Mesenchymal stem cell (in vitro differentiated cells and primary cell): ENCODE measurements around the gene MDM2.

Source experiments
- DNase-seq: peaks from one replicate; pipeline ENCODE4 v3.0.0-alpha.2; 2013
- H2AFZ ChIP-seq: one replicate; pipeline ENCODE4 v1.6.1; 2013; ENCODE audit warnings: low read depth, mild to moderate bottlenecking, control low read depth, inconsistent platforms, low read length, moderate library complexity
- H2AK5ac ChIP-seq: 2 replicates; pipeline ENCODE4 v1.6.1; 2013; ENCODE audit warnings: low read length, moderate library complexity, mild to moderate bottlenecking, inconsistent platforms; ENCODE audit not compliant: severe bottlenecking
- H2BK120ac ChIP-seq: one replicate; pipeline ENCODE4 v1.6.1; 2013; ENCODE audit warnings: low read depth, mild to moderate bottlenecking, inconsistent platforms, low read length, moderate library complexity
- H2BK12ac ChIP-seq, 2 experiments: one replicate each; pipeline ENCODE4 v1.6.1; 2013; ENCODE audit warnings: inconsistent platforms in 2 of 2, low read length in 2 of 2, mild to moderate bottlenecking in 2 of 2, moderate library complexity in 2 of 2, control low read depth in 1 of 2
- H2BK15ac ChIP-seq: one replicate; pipeline ENCODE4 v1.6.1; 2013; ENCODE audit warnings: mild to moderate bottlenecking, low read depth, inconsistent platforms; ENCODE audit not compliant: poor library complexity, severe bottlenecking
- H2BK5ac ChIP-seq: 2 replicates; pipeline ENCODE4 v1.6.1; 2013; ENCODE audit warnings: low read depth, mild to moderate bottlenecking, low read length, control low read depth, inconsistent platforms; ENCODE audit not compliant: poor library complexity, severe bottlenecking
- H3K14ac ChIP-seq, 2 experiments: one replicate each; pipeline ENCODE4 v1.6.1; 2013; ENCODE audit warnings: inconsistent platforms in 2 of 2, low read length in 2 of 2, control low read depth in 1 of 2, mild to moderate bottlenecking in 1 of 2, moderate library complexity in 1 of 2
- H3K18ac ChIP-seq, 2 experiments: one replicate each; pipeline ENCODE4 v1.6.1; 2013; ENCODE audit warnings: inconsistent platforms in 2 of 2, low read length in 2 of 2, control low read depth in 1 of 2, low read depth in 1 of 2, mild to moderate bottlenecking in 1 of 2
- H3K23ac ChIP-seq, 2 experiments: one replicate each; pipeline ENCODE4 v1.6.1; 2013; ENCODE audit warnings: inconsistent platforms in 2 of 2, low read length in 2 of 2, mild to moderate bottlenecking in 2 of 2, moderate library complexity in 2 of 2, control low read depth in 1 of 2
- H3K27ac ChIP-seq: 2 replicates; pipeline ENCODE4 v1.5.1; 2013; ENCODE audit warnings: mild to moderate bottlenecking, moderate library complexity, low read length, control low read depth, inconsistent platforms; ENCODE audit not compliant: poor library complexity, severe bottlenecking
- H3K27me3 ChIP-seq, 2 experiments: 2 replicates each; pipeline versions ENCODE4 v1.6.1 to v1.7.0; 2013; ENCODE audit warnings: low read length in 2 of 2, mild to moderate bottlenecking in 2 of 2, moderate library complexity in 2 of 2, control low read depth in 1 of 2, inconsistent platforms in 1 of 2; ENCODE audit not compliant: control insufficient read depth in 1 of 2, insufficient read depth in 1 of 2
- H3K36me3 ChIP-seq, 2 experiments: 2 replicates each; pipeline versions ENCODE4 v1.6.1 to v1.7.0; 2013; ENCODE audit warnings: low read length in 2 of 2, control low read depth in 1 of 2, inconsistent platforms in 1 of 2, low read depth in 1 of 2, mild to moderate bottlenecking in 1 of 2; ENCODE audit not compliant: insufficient read depth in 2 of 2, control insufficient read depth in 1 of 2
- H3K4ac ChIP-seq, 2 experiments: one replicate each; pipeline ENCODE4 v1.6.1; 2013; ENCODE audit warnings: inconsistent platforms in 2 of 2, low read length in 2 of 2, mild to moderate bottlenecking in 2 of 2, moderate library complexity in 2 of 2, control low read depth in 1 of 2, low read depth in 1 of 2
- H3K4me1 ChIP-seq: 2 replicates; pipeline ENCODE4 v1.6.1; 2013; ENCODE audit warnings: low read depth, low read length, control low read depth; ENCODE audit not compliant: control insufficient read depth, insufficient read depth
- H3K4me2 ChIP-seq: 2 replicates; pipeline ENCODE4 v1.6.1; 2013; ENCODE audit warnings: low read length, mild to moderate bottlenecking, inconsistent platforms; ENCODE audit not compliant: poor library complexity, severe bottlenecking
- H3K4me3 ChIP-seq, 2 experiments: 2 replicates each; pipeline versions ENCODE4 v1.5.1 to v1.7.0; 2013; ENCODE audit warnings: low read length in 2 of 2, mild to moderate bottlenecking in 2 of 2, control low read depth in 1 of 2, low read depth in 1 of 2; ENCODE audit not compliant: insufficient read depth in 1 of 2
- H3K79me1 ChIP-seq: replicated peaks from 2 replicates; pipeline ENCODE4 v1.6.1; 2013; ENCODE audit warnings: mild to moderate bottlenecking, control low read depth, low read length, inconsistent platforms; ENCODE audit not compliant: poor library complexity, severe bottlenecking
- H3K9ac ChIP-seq: 2 replicates; pipeline ENCODE4 v1.7.0; 2013; ENCODE audit warnings: mild to moderate bottlenecking, low read length, moderate library complexity
- H3K9me3 ChIP-seq: 2 replicates; pipeline ENCODE4 v1.7.0; 2013; ENCODE audit warnings: mild to moderate bottlenecking, low read length; ENCODE audit not compliant: control insufficient read depth
- H4K8ac ChIP-seq: one replicate; pipeline ENCODE4 v1.6.1; 2013; ENCODE audit warnings: inconsistent platforms, mild to moderate bottlenecking, low read length, moderate library complexity
- H4K91ac ChIP-seq: one replicate; pipeline ENCODE4 v1.6.1; 2013; ENCODE audit warnings: mild to moderate bottlenecking, low read length, inconsistent platforms
- WGBS: methylation state at CpG from one replicate; pipeline ENCODE4 v1.1.7; 2013; ENCODE audit warnings: mixed read lengths; 5-methylcytosine and 5-hydroxymethylcytosine counted together

MDM2 gene

GRCh38 chr12:68878846-68879245, 70.9 kb downstream of the MDM2 start:
- Histone ChIP-seq H2AFZ (no peak overlapping the region), H2BK5ac (no peak overlapping the region), H3K23ac (no peak overlapping the region), H3K4ac (no peak overlapping the region), H2AK5ac (no peak overlapping the region), H2BK15ac (no peak overlapping the region), H2BK120ac (no peak overlapping the region), H3K4me1 (no peaks in the 10 kb centered on the region), H3K79me1 (no peaks in the 10 kb centered on the region), H3K4me2 (no peak overlapping the region), H4K91ac (no peak overlapping the region), H3K9me3 (peaks cover 4% of the 10 kb centered on the region), H3K27ac (no peak overlapping the region), H3K27me3 (no peaks in the 10 kb centered on the region), H3K4me3 (no peak overlapping the region), H3K18ac (no peak overlapping the region), H3K14ac (no peak overlapping the region), H4K8ac (no peak overlapping the region), H3K9ac (no peak overlapping the region), H2BK12ac (no peak overlapping the region), H3K36me3 (no peaks in the 10 kb centered on the region)
- DNase-seq = no peak
- 100% methylated on average over 1 of the region's 4 CpGs for WGBS

GRCh38 chr12:68880660-68881325, 72.8 kb downstream of the MDM2 start:
- Histone ChIP-seq H2BK120ac (no peak overlapping the region), H3K27ac (no peak overlapping the region), H2BK12ac (no peak overlapping the region), H3K4ac (no peak overlapping the region), H3K14ac (no peak overlapping the region), H3K9me3 (peaks cover 4% of the 10 kb centered on the region), H2AFZ (no peak overlapping the region), H3K79me1 (no peaks in the 10 kb centered on the region), H3K4me1 (no peaks in the 10 kb centered on the region), H2AK5ac (no peak overlapping the region), H4K8ac (no peak overlapping the region), H3K27me3 (no peaks in the 10 kb centered on the region), H3K9ac (no peak overlapping the region), H3K36me3 (no peaks in the 10 kb centered on the region), H2BK15ac (no peak overlapping the region), H3K23ac (no peak overlapping the region), H4K91ac (no peak overlapping the region), H3K18ac (no peak overlapping the region), H3K4me3 (no peak overlapping the region), H2BK5ac (no peak overlapping the region), H3K4me2 (no peak overlapping the region)
- DNase-seq = no peak
- WGBS = 89% methylated on average over 3 of the region's 5 CpGs

GRCh38 chr12:68882251-68882964, 74.4 kb downstream of the MDM2 start:
- no peaks in the 10 kb centered on the region for H3K27me3 ChIP-seq
- no peak overlapping the region for H3K14ac ChIP-seq
- no peak overlapping the region for H3K27ac ChIP-seq
- no peak overlapping the region for H2BK5ac ChIP-seq
- no peak overlapping the region for H3K18ac ChIP-seq
- H3K4me3 ChIP-seq = no peak overlapping the region
- no peak for DNase-seq
- no peak overlapping the region for H3K4me2 ChIP-seq
- H3K9me3 ChIP-seq = peaks cover 4% of the 10 kb centered on the region
- no peak overlapping the region for H2BK15ac ChIP-seq
- no peak overlapping the region for H3K23ac ChIP-seq
- no peak overlapping the region for H3K4ac ChIP-seq
- H4K91ac ChIP-seq = no peak overlapping the region
- no peak overlapping the region for H2BK12ac ChIP-seq
- no peak overlapping the region for H2AFZ ChIP-seq
- no peaks in the 10 kb centered on the region for H3K79me1 ChIP-seq
- H2AK5ac ChIP-seq = no peak overlapping the region
- H3K9ac ChIP-seq = no peak overlapping the region
- no peaks in the 10 kb centered on the region for H3K4me1 ChIP-seq
- no peak overlapping the region for H4K8ac ChIP-seq
- H2BK120ac ChIP-seq = no peak overlapping the region
- 91% methylated on average over 3 of the region's 4 CpGs for whole genome bisulfite sequencing
- no peaks in the 10 kb centered on the region for H3K36me3 ChIP-seq

GRCh38 chr12:68883151-68883550, 75.2 kb downstream of the MDM2 start:
- H2AFZ ChIP-seq = no peak overlapping the region
- H2AK5ac ChIP-seq = no peak overlapping the region
- H3K36me3 ChIP-seq = no peaks in the 10 kb centered on the region
- 73% methylated on average over 3 of the region's 3 CpGs for WGBS
- no peak overlapping the region for H2BK5ac ChIP-seq
- no peaks in the 10 kb centered on the region for H3K9me3 ChIP-seq
- no peak overlapping the region for H3K9ac ChIP-seq
- no peak overlapping the region for H4K91ac ChIP-seq
- H3K14ac ChIP-seq = no peak overlapping the region
- H3K27me3 ChIP-seq = no peaks in the 10 kb centered on the region
- no peak overlapping the region for H3K27ac ChIP-seq
- H3K4ac ChIP-seq = no peak overlapping the region
- no peak overlapping the region for H3K23ac ChIP-seq
- H3K4me1 ChIP-seq = no peaks in the 10 kb centered on the region
- no peak overlapping the region for H2BK15ac ChIP-seq
- H4K8ac ChIP-seq = no peak overlapping the region
- H3K18ac ChIP-seq = no peak overlapping the region
- no peak for DNase-seq
- H3K79me1 ChIP-seq = no peaks in the 10 kb centered on the region
- H3K4me3 ChIP-seq = no peak overlapping the region
- no peak overlapping the region for H2BK12ac ChIP-seq
- H2BK120ac ChIP-seq = no peak overlapping the region
- no peak overlapping the region for H3K4me2 ChIP-seq
